Measurements from ENCODE around the gene FIBP.
"Not testable (repeated sequence)": the region's sequence is repeated elsewhere in the genome, so short reads cannot be mapped to it uniquely, and the experiment has no call there.

The FIBP gene

DNA sequence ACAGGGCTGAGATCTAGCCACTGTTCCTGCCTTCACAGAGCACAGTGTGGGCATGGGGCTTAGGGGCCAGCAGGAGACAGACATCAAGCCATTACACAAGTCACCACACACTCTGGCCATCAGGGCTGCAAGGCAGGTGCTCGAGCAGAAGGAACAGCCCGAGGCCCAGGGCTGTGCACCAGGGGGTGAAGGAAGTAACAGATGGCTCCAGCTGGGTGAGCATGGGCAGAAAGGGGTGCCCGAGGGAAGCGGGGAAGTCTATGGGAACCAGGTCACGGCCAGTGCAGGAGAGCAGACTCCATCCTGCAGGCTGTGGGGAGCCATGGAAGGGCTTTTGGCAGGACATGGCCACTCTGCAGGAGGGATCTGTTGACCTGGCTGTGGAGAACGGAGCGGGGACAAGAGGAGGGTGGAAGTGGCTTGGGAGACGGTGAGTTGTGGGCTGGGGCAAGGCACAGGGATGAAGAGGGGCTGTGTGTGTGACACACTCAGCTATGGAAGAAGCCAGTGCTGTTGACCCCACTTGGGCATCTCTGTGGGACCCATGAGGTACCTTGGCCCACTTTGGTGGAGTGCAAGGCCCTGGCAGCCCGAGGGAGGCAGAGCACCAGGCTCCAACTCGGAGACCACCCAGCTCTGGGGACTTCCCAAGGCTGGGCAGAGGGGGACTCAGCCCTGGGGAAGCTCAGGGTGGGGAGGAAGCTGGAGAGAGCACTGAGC lies 27.0 kb upstream of the FIBP start:
- DNase-seq (ENCODE audit: low read depth, low spot score), result no peak

DNA sequence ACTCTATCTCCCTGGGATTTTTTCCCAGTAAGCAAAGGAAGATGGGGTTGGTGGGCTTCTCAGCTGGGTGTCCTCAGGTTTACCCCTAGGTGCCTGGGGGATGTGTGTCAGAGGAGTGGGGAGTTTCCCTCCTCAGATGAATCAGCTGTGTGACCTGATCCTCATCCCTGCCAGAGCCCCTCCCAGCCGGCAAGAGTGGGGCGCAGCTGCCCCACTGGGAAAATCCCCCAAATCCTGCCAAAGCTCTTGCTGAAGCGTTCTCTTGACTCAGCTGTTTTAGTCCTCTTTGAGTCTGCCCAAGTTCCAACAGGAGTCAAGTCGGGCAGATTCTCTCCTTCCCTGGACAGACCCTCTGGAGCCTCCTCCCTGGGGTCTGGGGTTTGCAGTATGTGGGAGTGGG lies 24.6 kb upstream of the FIBP start:
- no peak for DNase-seq (ENCODE audit: low read depth, low spot score)

DNA sequence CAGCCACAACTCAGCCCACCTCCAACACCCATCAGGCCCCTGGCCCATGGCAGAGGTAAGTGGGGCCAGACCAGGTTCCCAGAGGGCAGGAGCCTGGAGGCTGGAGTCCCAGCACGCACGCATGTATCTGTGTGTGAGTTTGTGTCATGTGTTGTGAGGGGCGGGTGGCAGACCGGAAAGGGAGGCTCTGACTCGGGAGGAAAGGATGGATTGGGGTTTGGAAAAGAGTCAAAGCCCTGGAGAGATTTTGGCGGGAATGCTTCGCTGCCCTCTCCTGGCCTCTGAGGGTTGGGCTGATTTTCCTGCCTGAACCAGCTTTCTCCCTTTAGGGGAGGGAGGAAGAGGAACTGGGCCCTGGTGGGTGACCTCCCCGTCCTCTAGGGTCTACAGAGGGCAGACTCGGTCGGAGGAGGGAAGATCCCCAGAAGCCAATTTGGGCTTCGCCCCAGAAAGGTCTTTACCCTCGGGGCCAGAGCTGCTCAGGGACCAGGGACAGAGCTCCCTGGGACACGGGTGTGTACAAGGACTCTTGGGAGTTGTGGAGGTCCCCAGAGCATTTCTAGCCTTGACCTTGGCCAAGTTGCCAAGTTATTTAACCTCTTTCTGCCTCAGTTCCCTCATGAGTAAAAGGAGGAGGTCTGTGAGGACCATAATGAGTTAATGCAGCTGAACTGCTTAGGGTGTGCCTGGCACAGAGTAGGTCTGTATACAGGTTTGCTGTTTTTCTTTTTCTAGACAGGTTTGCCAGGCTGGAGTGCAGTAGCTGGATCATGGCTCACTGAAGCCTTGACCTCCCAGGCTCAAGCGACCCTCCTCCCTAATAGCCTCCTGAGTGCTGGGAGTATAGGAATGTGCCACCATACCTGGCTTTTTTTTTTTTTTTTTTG lies 23.7 kb upstream of the FIBP start:
- no peak for DNase-seq (ENCODE audit: low read depth, low spot score)

GRCh38 chr11:65907878-65908277 lies 19.6 kb upstream of the FIBP start:
- DNase-seq (ENCODE audit: low read depth, low spot score), result no peak

DNA sequence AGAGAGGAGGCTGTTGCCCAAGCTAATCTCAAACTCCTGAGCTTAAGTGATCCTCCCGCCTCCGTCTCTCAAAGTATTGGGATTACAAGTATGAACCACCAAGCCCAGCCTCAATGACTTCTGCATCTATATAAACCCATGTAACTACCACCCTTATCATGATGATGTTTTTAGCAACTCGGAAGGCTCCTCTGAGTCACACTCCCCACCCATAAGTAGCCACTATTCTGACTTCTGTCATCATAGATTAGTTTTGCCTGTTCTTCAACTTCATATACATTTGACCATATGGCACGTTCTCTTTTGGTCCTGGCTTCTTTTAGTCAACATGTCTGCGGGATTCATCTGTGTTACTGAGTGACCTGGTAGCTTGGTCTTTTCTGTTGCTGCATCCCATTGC lies 18.3 kb upstream of the FIBP start:
- no peak for DNase-seq (ENCODE audit: low read depth, low spot score)

DNA sequence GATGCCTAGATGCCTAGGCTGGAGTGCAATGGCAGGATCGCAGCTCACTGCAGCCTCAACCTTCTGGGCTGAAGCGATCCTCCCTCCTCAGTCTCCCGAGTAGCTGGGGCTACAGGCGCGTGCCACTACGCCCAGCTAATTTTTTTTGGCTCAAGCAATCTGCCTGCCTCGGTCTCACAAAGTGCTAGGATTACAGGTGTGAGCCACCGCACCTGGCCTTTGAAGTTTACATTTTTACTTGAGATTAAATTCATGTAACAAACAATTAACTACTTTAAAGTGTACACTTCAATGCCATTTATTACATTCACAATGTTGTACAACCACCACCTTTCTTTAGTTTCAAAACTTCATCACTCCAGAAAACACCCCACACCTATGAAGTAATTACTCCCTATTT lies 15.4 kb upstream of the FIBP start:
- DNase-seq (ENCODE audit: low read depth, low spot score), result no peak

DNA sequence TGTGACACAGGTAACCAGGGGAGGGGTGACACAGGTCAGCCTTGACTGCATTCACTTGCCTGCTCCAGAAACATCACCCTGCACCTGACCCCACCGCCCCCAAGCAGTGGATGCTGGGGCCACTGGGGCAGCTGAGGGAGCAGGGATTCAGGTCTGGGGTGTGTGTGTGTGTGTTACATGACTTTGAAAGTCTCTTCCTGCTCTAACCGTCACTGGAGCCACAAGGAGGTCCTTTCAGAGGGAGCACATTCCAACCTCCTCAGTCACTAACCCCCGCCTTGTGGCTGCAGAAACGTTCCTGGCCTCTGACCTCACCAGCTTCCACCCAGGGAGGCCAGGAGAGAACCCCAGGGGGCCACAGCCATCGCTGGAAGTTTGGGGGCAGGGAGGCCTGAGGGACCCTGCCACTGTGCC lies 14.8 kb upstream of the FIBP start:
- DNase-seq (ENCODE audit: low read depth, low spot score), result no peak

- no peak for DNase-seq (ENCODE audit: low read depth, low spot score)
Measured at GRCh38 chr11:65900899-65901180, 12.6 kb upstream of the FIBP start.

DNA sequence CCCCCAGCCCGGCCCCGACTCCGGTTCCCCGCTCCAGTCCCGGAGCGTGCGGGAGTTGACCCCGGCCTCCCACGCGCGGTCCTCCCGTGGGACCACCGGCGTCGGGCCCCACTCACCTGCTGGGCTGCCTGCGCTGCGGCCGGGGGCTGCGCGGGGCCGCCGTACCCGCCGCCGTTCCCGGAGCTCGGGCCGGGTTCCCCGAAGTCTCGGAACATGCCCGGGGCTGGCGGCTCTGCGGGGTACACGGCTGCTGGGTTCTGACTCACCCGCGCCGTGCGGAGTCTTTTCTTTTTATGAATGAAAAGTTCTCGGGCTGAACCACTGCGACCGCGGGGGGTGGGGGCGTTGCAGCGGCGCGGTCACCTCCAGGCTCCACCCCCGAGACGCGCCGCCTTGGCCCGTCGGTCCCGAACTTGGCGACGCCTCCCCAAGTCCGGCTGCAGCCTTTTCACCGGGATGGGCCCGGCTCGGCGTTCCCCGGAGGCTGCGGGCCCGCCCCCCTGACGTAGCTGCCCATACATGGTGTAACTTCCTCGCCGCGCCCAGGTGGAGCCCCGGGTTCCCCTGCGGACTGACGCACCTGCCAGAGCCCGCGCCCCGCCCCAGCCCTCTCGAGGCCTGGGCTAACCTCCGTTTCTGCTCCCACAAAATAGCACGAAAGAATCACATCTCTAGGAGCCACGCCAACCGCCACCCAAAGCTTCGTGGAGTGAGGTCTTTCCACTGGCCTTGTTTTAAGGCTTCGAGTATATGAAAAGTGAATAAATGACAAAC lies 12.0 kb upstream of the FIBP start, which contains the start of gene FOSL1:
TSS of gene FOSL1 (minus strand) at position 264 of the 774 bp plus-strand sequence. CDS start at position 215, 49 bp downstream.
- DNase-seq (ENCODE audit: low read depth, low spot score), result peak; percentile 89

GRCh38 chr11:65899356-65900124 lies 11.3 kb upstream of the FIBP start:
- DNase-seq (ENCODE audit: low read depth, low spot score), result peak; percentile 54

GRCh38 chr11:65898656-65899355 lies 10.5 kb upstream of the FIBP start:
- DNase-seq (ENCODE audit: low read depth, low spot score), result no peak

- no peak for DNase-seq (ENCODE audit: low read depth, low spot score)
Measured at GRCh38 chr11:65897020-65897471, 8.8 kb upstream of the FIBP start.

DNA sequence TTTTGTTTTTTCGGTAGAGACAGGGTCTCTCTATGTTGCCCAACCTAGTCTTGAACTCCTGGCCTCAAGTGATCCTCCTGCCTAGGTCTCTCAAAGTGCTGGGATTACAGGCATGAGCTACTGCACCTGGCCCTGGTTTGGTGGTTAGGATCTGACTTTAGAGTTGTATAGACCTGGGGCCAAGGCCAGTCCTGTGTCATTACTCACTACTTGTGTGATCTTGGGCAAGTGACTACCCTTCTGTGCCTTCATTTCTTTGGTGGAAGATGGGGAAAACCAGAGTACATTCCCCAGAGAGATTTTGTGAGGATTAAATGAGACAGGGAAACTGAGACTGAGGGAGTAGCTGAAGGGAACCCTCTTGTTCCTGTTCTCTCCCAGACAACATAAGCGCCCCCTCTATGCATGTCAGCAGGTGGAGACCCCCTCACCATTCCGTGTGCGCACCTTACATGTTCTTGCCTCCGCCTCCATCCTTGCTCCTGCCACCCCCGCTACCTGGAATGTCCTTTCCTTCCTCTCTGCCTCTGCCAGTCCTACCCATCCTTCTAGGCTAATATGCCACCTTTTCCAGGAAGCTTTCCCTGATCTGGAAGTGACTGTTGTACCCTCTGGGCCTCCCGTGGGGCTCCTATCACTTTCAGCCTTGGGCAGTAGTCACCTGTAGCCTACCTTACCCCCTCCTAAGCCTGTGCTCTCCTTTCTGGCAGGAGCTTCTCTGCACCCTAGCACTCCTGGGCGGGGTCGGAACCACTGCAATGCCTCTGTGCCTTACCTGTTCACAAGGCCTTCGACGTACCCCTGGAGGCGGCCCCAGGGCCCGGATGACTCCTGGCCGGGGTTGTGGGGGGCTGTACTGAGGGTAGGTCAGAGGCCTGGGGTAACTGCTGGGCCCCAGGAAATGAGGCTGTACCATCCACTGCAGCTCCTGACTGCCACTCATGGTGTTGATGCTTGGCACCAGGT lies 8.0 kb upstream of the FIBP start:
- no peak for DNase-seq (ENCODE audit: low read depth, low spot score)

- DNase-seq (ENCODE audit: low read depth, low spot score), result no peak
Measured at GRCh38 chr11:65895482-65895981, 7.3 kb upstream of the FIBP start.

- DNase-seq (ENCODE audit: low read depth, low spot score), result no peak
Measured at GRCh38 chr11:65894034-65894591, 5.8 kb upstream of the FIBP start.

DNA sequence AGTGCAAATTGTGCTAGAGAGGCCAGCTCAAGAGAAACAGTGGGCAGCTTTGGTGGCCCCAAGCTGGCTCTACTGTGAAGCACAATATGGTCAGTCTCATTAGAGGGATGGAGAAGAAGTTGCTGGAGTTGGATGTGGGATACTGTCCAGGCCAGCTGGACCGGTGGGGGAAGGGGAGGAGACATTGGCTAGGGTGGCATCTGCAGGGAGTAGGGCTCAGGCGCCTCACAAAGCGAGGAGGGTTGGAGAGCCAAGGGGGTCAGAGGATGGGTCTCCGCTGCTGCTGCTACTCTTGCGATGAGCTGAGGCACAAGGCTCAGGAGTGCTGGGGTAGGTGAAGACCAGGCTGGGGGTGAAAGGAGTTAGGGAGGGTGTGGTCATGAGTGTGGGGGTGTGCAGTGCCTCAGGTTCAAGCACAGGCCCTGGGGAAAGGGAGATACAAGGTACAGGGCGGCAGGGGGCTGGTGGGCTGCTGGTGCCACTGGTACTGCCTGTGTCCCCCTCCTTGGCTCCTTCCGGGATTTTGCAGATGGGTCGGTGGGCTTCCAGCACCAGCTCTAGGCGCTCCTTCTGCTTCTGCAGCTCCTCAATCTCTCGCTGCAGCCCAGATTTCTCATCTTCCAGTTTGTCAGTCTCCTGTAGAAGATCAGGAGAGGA lies 4.5 kb upstream of the FIBP start:
- DNase-seq (ENCODE audit: low read depth, low spot score), result no peak

GRCh38 chr11:65892137-65892540 lies 3.9 kb upstream of the FIBP start:
- not testable (repeated sequence) for DNase-seq (ENCODE audit: low read depth, low spot score)
